ENCODE data around the gene IRF5.

The IRF5 gene

GRCh38 chr7:128919881-128920799, 17.6 kb upstream of the IRF5 start:
- DNase-seq (ENCODE audit: low spot score) (no peak), FAIRE-seq (no peak)

DNA sequence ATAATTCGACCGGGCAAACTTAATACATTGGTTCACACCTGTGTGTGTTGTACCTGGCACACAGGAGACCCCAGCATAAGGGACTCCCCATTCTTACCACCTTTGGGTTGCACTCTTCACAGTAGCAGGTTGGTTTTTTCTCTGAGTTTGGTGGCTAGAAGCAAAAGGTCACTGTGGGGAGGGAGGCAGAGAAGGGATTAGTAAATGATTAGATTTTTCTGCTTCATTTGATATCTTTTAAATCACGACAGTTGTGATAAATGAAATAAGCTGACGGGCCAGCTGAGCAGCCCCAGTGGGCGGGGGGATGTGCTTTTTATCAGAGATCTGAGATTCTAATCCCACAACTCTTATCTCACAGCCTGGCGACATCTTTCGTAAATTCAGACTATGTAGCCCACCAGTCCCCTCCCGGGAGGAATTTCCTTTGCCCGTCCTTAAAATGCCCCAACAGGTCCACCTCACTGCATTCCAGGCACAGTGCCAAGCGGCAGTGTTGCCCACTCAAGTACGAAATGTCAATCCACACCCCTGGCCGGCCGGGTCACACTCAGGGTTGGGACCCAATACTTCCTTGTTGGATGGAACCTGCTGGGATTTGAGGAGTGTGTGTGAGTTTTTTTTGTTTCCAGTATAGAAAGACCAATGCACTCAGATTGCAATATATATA, 16.7 kb upstream of the IRF5 start:
- FAIRE-seq (no peak), DNase-seq (ENCODE audit: low spot score) (no peak)

GRCh38 chr7:128921866-128922440, 15.8 kb upstream of the IRF5 start:
- DNase-seq (ENCODE audit: low spot score): no peak
- no peak for FAIRE-seq

- FAIRE-seq (no peak), DNase-seq (ENCODE audit: low spot score) (no peak)
Measured at GRCh38 chr7:128922496-128923410, 15.0 kb upstream of the IRF5 start.

DNA sequence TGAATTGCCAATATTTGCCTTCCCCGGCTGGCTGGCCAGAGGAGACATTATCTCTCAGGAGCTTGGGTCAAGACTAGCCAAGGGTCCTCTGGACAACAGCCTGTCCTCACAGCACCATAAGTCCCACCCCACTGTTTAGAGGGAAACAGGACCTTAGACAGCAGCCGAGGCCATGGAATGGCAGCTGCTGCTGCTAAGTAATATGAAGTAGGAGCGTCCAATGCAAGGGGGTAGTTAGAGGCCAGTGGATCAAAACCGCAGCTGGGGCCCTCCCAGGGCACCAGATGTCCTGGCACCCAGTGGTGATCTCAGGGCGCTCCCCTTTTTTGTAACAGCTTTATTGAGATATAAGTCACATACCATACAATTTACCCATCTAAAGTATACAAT, 14.3 kb upstream of the IRF5 start:
- DNase-seq (ENCODE audit: low spot score): no peak
- FAIRE-seq: no peak

DNA sequence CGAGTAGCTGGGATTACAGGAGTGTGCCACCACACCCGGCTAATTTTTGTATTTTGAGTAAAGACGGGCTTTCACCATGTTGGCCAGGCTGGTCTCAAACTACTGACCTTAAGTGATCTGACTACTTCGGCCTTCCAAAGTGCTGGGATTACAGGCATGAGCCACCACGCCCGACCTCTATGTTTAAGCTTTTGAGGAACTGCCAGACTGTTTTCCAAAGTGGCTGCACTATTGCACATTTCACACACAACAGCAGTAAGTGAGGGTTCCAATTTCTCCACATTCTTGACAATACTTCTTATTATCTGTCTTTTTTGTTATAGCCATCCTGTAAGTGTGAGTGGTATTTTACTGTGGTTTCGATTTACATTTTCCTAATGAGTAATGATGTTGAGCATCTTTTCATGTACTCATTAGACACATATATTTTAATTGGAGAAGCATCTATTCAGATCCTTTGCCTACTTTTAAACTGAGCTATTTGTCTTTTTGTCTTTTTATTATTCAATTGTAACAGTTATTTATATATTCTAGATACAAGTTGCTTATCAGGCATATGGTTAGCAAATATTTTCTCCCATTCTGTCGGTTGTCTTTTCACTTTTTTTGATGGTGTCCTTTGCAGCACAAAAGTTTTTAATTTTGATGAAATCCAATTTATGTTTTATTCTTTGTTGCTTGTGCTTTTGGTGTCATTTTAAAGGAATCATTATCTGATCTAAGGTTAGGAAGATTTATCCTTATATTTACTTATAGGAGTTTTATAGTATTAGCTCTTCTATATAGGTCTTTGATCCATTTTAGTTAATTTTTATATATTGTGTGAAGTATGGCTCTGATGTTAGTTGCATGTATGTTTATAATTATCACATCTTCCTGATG, 12.8 kb upstream of the IRF5 start:
- DNase-seq (ENCODE audit: low spot score) (no peak), FAIRE-seq (no peak)

DNA sequence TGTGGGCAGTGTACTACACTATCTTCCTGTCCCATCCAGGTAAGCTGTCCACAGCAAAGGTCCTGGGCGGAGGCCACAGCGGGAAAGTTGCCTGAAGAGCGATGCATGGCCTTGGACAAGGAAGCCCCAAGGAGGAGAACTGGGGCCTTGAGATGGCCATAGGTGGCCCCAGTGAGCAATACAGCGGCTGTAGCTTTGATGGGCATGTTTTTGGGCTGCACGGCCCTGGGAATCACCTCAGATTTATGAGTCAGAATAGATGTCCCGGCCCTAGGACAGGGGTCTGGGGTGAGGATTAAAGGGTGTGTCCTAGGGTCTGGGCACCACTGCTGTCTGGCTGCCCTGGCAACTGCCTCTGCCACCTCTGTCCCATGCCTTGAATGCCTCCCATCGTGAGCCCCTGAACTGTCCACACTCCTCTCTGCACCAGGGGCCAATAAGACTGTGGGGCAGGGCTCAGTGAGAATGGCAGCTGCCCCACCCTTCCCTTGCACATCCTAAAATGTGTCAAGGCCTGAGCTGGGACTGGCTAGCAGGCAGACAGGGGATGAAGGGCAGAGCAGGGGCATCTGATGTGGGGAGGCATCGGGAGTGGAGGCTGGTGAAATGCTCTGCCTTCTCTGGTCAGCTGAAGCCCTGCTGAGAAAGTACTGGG, 9.4 kb upstream of the IRF5 start:
- FAIRE-seq (no peak), DNase-seq (ENCODE audit: low spot score) (no peak)

DNA sequence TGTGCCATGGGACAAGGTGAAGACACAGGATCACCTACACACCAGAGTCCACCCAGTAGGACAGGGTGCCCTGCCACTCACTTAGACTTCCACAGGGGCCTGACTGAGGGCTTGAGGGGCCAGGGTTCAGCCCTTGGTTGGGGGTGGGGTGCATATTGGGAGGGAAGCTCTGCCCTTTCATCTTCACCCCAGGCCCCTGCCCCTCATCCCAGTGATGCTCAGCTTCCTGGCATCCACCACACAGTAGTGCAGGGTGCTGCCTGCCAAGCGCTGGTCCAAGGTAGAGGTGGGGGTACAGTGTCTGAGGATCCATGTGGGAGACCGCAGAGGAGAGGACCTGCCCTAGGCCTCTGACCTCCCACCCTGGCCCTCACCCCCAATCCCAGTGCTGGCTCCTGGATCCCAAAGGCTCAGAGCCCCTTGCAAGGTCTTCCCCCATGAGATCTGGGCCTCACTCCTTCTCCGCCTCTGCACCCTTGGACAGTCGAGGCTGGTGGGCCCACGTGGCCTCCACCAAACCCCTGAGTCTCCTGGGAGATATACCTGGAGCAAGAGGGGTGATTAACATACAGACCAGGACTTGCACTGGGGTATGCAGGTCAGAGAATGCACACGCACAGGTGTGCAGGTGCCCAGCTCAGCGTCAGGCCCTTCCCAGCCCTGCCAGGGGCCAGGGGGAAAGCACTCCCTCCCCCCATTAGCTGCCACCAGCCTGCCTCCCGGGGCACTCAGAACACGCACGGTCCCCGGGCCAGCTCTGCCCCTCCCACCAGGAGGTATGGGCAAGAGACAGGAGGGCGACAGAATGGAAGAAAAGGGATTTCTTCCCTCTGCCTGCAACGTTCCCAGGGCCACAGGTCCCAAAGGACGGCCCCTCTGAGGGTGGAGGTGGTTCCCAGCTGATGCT, 8.6 kb upstream of the IRF5 start:
- no peak for FAIRE-seq
- no peak for DNase-seq (ENCODE audit: low spot score)

- DNase-seq (ENCODE audit: low spot score) (no peak), FAIRE-seq (no peak)
Measured at GRCh38 chr7:128931190-128931798, 6.4 kb upstream of the IRF5 start.

GRCh38 chr7:128931965-128932861, 5.5 kb upstream of the IRF5 start:
- FAIRE-seq: no peak

DNA sequence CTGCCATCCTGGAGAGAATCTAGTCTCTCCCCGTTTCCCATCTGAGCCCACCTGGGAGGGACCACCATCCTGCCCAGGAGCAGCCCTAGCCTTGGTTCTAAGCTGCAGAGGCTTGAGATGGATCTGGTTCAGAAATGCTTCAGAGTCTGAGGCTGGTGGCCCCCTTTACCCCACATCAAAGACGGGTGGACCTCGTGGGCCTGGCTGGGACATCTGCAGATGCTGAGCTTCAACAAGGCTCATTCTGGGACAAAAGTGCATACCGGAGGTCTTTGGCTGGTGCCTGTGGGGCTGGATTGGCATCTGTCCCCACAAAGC, 4.9 kb upstream of the IRF5 start:
- DNase-seq (ENCODE audit: low spot score) (no peak), FAIRE-seq (no peak)

More at GRCh38 chr7:128931965-128932861, 5.5 kb upstream of the IRF5 start:
- DNase-seq (ENCODE audit: low spot score): no peak

DNA sequence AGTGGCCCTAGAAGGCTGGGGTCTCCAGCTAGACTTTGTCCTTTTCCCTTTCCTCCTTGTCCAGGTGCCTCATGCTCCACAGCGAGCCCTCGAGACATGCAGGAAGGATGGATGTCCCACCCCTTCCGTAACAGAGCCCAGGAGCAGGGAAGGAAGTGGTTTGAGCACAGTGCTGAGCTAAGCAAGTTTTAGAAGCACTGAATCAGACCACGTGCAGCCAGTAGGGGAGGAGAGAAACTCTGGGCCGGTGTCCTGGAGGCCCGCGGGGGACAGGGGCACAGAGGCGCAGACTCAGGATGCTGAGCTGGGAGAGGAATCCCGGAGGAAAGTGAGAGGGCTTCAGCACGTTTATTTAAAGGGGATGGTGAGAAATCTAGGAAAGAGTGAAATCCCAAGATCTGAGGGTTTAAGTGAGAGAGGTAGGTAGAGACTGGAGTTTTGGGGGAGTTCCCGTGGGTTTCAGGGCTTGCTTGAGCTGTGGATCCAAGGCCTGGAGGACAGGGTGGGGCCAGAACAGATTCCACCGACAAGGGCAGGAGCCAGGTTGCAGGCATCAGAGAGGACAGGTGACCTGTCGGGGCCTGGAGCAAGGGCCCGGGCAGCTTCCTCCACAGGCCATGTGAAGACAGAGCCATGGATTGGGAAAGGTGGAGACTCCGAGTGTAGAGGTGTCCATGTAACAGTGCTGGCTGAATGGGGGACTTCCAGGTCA, 4.4 kb upstream of the IRF5 start:
- FAIRE-seq: no peak
- DNase-seq (ENCODE audit: low spot score): no peak

- FAIRE-seq: no peak
- DNase-seq (ENCODE audit: low spot score): no peak
Measured at GRCh38 chr7:128934361-128935341, 3.1 kb upstream of the IRF5 start.

DNA sequence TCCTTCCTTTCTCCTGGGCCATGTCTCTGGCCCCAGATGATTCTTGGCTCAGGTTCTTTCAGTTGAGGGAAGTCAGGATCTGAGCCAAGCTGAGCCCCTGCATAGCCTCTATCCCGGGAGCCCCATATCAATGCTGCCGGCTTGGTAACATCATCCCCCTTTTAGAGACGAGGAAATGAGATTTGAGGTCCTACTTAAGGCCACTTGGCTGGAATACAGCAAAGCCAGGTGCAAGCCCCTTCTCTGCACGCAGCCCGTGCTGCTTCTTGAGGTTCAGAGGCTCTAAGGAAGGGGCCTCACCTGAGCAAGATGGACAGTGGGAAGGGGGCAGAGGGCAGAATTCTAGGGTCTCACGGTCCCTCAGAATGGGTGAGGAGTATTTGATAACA, 2.4 kb upstream of the IRF5 start:
- FAIRE-seq: no peak
- DNase-seq (ENCODE audit: low spot score): no peak

- FAIRE-seq (no peak), DNase-seq (ENCODE audit: low spot score) (no peak)
Measured at GRCh38 chr7:128936798-128937197, 929 bp upstream of the IRF5 start.

DNA sequence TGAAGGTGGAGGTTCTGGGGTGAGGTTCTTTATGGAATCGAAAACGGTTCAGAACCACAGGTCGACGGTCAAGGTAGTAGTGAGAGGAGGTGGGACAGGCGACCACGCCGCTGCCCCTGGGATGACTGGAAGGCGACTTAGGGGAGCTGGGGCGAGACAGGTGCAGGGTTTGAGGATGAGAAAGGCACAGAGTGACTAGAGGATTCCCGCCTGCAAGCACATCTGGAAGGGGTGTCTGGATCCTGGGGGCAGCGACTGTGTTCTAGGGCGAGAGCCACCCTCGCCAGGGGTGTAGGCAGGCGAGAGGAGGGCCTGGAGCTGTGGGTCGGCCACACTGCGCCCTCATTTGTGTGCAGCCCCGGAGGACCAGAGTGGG, 468 bp upstream of the IRF5 start:
- FAIRE-seq (no peak), DNase-seq (ENCODE audit: low spot score) (no peak)
